ENCODE data around the gene SLC11A2. TPM values are rescaled to one million over a fixed set of nuclear protein-coding genes. Genes with fewer than 3 reads are reported as not detected.

SLC11A2 gene
- total and polyA plus RNA-seq, 2 of the 4 experiments (the other 2 are of a cell fraction), result 28.0 to 45.3 TPM

DNA sequence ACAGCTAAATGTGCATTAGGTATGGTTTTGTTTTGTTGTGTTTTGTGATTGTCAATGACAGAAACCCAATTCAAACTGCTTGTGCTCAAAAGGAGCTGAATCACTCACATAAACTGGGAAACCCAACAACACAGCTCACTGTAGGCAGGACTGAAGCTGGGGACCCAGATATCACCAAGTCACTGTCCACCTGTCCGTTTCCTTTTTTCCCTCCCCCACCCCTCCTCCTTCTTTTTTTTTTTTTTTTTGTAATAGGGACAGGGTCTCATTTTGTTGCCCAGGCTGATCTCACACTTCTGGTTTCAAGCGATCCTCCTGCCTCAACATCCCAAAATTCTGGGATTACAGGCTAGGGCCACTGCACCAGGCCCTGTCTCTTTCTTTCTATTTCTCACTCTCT lies 6.9 kb upstream of the SLC11A2 start:
- Histone ChIP-seq H3K4me1 (ENCODE audit: control insufficient read depth, insufficient read depth, low read length) (peaks cover 3% of the 10 kb centered on the region; the same call in 1 of the 2 replicates), H4K20me1 (ENCODE audit: insufficient read depth, low read length) (no peaks in the 10 kb centered on the region; the same call in 1 of the 2 replicates), H2AK5ac (ENCODE audit: low read depth, low read length) (no peak overlapping the region), H2BK15ac (ENCODE audit: low read depth, low read length) (no peak overlapping the region), H3K27ac (ENCODE audit: insufficient read depth, low read length) (no peak overlapping the region), H3K4ac (ENCODE audit: low read depth, low read length) (no peak overlapping the region), H3K4me2 (ENCODE audit: low read depth, low read length) (no peak overlapping the region), H2BK5ac (ENCODE audit: low read depth, low read length, poor library complexity, severe bottlenecking) (no peak overlapping the region), H3K79me1 (ENCODE audit: low read depth in 1 of 2, low read length in 2 of 2) (no peaks in the 10 kb centered on the region), H2AFZ (replicated peaks; ENCODE audit: low read length, poor library complexity) (no peak overlapping the region), H3K18ac (ENCODE audit: low read depth, low read length) (no peak overlapping the region), H2BK20ac (ENCODE audit: low read depth, low read length) (no peak overlapping the region), H3K9me3 (ENCODE audit: control insufficient read depth, insufficient read depth, low read length) (no peaks in the 10 kb centered on the region), H3K9ac (ENCODE audit: low read depth, low read length) (no peak overlapping the region), H2AK9ac (replicated peaks; ENCODE audit: low read depth, low read length, poor library complexity) (no peak overlapping the region), H3K27me3 (ENCODE audit: control insufficient read depth, insufficient read depth, low read length) (no peaks in the 10 kb centered on the region), H4K91ac (ENCODE audit: insufficient read depth, low read depth, low read length) (no peak overlapping the region), H3K36me3 (ENCODE audit: control insufficient read depth, insufficient read depth, low read length) (no peaks in the 10 kb centered on the region), H3K9me1 (ENCODE audit: insufficient read depth, low read length) (no peaks in the 10 kb centered on the region), H3K56ac (ENCODE audit: extremely low read depth, insufficient read depth, low read length) (no peak overlapping the region), H3K23ac (ENCODE audit: low read depth, low read length) (no peak overlapping the region; the same call in 1 of the 2 replicates), H3K14ac (replicated peaks; ENCODE audit: low read depth, low read length) (no peak overlapping the region), H4K8ac (ENCODE audit: low read depth in 2 of 2, low read length in 2 of 2) (no peak overlapping the region), H3K4me3 (ENCODE audit: insufficient read depth, low read depth, low read length) (no peak overlapping the region), H4K5ac (ENCODE audit: low read depth, low read length) (no peak overlapping the region), H2BK120ac (ENCODE audit: low read depth, low read length) (no peak overlapping the region)
- dilution Hi-C loops (cut with HindIII; ENCODE audit: low sequenced_read_pairs, unreplicated experiment), result no loop called here
- in situ Hi-C loops (cut with MboI; ENCODE audit: low sequenced_read_pairs), result no loop called here
- ATAC-seq (ENCODE audit: low read depth), result no peak
- no CpG with 5 or more reads among the region's 2 CpGs for WGBS, 2 experiments (ENCODE audit: extremely low coverage in 2 of 2, insufficient read length in 1 of 2)
- POLR2A ChIA-PET (ENCODE audit: unreplicated experiment), result no interaction called here
- no TSS peak for BruUV-seq (replicated peaks)
- intact Hi-C loops (cut with micrococcal nuclease), result no loop called here
- no peak for DNase-seq
- TF ChIP-seq NFE2L2 (IDR thresholded peaks at IDR 0.05; ENCODE audit: low read depth, low read length) (no peak), RFX5 (IDR thresholded peaks at IDR 0.05; ENCODE audit: low read depth, low read length) (no peak), USF2 (IDR thresholded peaks at IDR 0.05; ENCODE audit: low read depth, low read length) (no peak), FOS (IDR thresholded peaks at IDR 0.05; ENCODE audit: low read depth, low read length) (no peak), MAFK (IDR thresholded peaks at IDR 0.05; ENCODE audit: low read depth, low read length) (no peak), MXI1 (IDR thresholded peaks at IDR 0.05; ENCODE audit: borderline replicate concordance, low read depth, low read length) (no peak), RCOR1 (IDR thresholded peaks at IDR 0.05; ENCODE audit: insufficient replicate concordance, low read length) (no peak), BHLHE40 (IDR thresholded peaks at IDR 0.05; ENCODE audit: low read depth, low read length) (no peak), CHD1 (IDR thresholded peaks at IDR 0.05; ENCODE audit: low read depth, low read length) (no peak), ELK1 (IDR thresholded peaks at IDR 0.05; ENCODE audit: borderline replicate concordance, low read depth, low read length) (no peak), CEBPB (IDR thresholded peaks at IDR 0.05; ENCODE audit: low read depth, low read length) (no peak), SMC3 (IDR thresholded peaks at IDR 0.05; ENCODE audit: low read depth, low read length) (no peak), RAD21 (IDR thresholded peaks at IDR 0.05; ENCODE audit: low read length) (no peak), MAZ (IDR thresholded peaks at IDR 0.05; ENCODE audit: borderline replicate concordance, low read depth, low read length) (no peak), POLR2A (IDR thresholded peaks at IDR 0.05; ENCODE audit: low read depth, low read length) (no peak)
- TF ChIP-seq, protein P1, sequence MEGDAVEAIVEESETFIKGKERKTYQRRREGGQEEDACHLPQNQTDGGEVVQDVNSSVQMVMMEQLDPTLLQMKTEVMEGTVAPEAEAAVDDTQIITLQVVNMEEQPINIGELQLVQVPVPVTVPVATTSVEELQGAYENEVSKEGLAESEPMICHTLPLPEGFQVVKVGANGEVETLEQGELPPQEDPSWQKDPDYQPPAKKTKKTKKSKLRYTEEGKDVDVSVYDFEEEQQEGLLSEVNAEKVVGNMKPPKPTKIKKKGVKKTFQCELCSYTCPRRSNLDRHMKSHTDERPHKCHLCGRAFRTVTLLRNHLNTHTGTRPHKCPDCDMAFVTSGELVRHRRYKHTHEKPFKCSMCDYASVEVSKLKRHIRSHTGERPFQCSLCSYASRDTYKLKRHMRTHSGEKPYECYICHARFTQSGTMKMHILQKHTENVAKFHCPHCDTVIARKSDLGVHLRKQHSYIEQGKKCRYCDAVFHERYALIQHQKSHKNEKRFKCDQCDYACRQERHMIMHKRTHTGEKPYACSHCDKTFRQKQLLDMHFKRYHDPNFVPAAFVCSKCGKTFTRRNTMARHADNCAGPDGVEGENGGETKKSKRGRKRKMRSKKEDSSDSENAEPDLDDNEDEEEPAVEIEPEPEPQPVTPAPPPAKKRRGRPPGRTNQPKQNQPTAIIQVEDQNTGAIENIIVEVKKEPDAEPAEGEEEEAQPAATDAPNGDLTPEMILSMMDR (conservative IDR thresholded peaks at IDR 0.05; ENCODE audit: low read depth, low read length), result no peak
- CTCF ChIA-PET, result interaction anchor here (0.6 kb wide), 2 partner anchors 268 to 642 kb away, joined by 3 read pairs; no protein-coding TSS in a partner anchor
